Hypothalamus (tissue), 51 donors: ENCODE data around the gene KIAA0753.

Experiments used
- DNase-seq, 51 donors: peaks; one replicate each; lab custom pipeline; 2025; lab: John Stamatoyannopoulos, UW

Gene KIAA0753

DNA sequence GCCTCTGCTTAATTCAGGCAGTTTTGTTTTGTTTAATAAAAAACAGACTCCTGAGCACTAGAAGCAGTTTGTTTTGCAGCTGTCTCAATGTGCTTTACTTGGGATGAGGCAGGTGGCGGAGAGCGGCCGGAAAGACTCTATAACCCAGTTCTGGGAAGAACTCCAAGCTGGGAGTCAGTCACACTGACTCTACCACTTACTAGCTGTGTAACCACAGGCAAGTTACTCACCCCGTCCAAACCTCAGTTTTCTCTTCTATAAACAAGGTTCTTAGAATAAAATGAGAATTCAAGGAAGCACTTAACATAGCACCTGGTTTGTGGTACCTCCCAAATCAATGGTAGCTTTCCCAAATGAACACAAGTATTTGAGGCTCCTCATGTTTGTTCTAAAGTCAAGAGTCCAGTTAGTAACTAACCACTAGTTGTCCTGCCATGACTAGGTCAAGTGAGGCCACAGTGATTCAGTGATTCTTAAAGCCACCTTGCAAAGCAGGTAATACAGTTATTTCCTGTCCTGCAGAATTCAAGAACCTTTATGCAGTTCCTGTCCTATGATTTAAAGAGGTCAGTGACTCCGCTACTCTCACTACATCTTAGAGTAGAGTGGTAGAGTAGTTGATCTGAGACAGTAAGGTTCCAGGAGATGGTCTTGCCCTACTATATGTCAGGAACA, 3.1 kb upstream of the KIAA0753 start:
- DNase-seq = no peak

DNA sequence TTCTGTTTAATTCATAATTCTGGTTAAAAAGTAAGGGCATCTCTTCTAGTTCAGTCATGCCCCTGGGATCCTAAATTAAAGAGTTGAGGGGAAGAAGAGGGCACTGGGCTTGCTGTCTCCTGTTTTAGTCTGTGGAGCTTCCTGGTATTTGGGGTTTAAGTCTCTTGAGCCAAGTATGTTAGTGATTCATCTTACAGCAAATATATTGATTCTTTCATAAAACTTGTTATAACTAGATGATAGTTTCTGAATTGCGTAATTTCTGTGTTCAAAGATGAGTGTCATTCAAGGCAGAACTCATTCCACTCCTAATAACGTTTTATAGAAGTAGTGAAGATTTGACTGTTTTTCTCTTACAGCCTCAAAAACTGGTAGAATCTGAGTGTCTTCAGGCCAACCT, 2.1 kb upstream of the KIAA0753 start:
- no peak for DNase-seq

DNA sequence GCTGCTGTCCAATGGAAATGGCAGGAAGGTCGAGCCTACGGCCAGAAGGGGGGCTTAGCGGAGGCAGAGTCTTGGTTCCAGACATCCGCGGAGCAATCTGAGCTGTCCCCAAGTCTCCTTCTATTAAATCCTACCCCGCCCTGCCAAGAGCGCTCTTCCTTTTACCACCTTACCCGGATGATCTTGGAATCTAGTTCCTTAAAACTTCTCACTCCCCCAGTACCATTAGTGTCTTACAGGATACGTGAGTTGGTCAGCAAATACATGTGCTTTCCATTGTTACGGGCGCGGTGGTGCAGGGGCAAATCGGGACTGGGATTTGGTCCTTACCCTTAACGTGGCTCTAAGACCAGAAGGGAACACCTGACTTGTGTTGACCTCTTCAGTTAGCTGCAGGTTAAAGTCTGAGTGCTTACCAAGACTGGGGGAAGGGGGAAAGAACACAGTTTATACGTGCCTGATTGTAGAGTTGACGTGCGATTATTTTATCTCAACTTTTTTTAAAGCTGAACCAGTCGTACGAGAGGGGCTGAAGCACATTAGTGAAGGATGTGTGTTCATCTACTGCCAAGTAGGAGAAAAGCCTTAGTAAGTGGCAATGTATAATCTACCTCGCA, 844 bp upstream of the KIAA0753 start:
- DNase-seq = no peak

DNA sequence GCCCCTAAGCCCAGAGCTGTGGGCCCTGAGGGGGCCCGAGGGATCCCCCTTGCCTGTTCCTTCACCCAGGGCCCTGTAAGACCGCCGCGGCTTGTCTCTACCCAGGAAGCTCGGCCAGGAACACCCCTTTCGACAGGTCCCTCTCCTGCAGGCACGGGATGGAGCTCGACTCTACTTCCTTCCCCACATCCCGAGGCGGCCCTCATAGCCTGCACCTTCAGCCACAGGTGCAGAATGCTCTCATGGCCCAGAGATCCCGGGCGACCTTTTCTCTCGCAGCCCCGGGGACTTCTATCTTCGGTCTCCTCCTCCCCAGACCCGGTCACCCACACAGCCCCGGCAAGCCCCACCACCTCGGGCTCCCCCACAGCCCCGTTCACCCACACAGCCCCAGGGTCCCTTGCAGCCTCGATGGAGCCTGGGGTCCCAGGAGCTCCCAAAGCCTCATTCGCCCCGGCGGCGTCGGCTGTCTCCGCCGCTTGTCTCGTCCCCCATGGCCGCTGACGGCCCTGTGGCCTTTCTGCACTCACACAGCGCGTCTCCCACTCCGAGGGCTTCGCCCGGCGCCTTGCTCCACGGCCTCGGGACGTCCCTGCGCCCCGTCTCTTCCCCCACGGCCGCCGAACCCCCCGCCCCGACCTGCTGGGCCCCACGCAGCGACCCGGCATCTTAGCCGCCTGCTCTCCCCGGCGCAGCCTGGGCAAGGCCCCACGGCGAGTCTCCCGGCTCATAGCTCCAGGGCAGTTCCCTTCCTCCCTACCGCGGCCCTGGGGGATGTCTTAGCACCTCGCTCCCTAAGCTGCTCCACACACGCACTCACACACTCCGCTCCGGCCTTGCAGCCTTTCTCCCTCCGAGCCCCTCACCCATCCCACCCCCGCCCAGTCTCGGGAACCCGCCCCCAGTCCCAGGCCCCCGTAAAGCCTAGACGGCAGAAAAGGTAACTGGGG, 650 bp downstream of the KIAA0753 start:
- peak in 2 of 51 donors; percentile 69 to 71 for DNase-seq

DNA sequence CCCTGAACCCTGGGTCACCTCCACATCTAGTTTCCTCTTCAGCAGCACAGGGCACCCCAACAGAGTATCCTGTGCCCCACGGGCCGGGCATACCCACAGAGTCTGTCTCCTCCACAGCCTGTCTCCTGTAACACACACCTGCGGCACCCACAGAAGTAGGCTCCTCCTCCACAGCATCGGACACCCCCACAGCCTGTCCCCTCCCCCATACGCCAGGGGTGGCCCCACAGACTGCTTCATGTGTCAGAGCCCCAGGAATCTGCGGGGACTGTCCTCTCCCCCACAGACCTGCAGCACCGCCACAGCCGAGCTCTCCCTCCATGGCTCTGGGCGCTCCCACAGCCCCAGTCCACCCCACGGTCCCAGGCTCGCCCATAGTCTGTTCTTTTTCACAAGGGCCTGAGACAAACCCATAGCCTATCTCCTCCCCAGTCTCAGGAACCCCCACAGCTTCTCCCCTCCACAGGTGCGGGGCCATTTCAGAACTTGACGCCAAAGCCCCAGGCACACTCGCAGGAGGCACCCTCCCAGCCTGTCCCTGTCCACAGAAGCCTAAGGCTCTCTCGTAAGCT, 1.4 kb downstream of the KIAA0753 start:
- DNase-seq = no peak

DNA sequence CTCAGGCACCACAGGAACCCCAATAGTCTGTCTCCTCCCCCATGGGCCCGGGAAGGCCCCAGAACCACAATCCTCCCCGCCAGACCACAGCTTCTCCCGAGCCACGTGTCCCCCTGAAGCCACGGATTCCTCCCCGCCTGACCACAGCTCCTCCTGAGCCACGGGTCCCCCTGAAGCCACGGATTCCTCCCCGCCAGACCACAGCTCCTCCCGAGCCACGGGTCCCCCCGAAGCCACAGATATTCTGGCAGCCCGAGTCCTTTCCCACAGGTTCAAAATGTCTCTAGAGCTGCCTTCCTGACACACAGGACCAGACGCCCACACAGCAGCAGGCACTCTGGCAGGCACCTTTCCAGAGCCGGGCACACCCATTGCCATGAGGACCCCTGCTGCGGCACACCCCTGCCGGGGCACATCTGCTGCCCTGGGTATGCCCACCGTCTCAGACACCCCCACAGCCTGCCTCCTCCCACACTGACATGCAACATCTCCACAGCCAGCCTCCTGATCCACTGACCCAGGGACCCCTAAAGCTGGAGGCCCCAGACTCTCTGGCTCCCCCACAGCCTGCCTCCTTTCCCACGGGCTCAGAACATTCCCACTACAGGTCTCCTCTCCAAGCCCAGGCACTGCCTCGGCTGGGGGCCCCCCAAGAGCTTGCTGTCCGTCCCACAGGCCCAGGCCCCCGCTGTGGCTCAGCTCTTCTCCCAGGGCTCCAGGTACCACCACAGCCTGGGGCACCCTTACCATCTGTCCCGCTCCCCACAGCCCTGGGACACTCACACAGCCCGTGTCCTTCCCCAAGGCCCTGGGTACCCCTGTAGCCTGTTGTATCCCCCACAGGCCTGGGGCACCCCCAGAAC, 2.2 kb downstream of the KIAA0753 start:
- DNase-seq = no peak

DNA sequence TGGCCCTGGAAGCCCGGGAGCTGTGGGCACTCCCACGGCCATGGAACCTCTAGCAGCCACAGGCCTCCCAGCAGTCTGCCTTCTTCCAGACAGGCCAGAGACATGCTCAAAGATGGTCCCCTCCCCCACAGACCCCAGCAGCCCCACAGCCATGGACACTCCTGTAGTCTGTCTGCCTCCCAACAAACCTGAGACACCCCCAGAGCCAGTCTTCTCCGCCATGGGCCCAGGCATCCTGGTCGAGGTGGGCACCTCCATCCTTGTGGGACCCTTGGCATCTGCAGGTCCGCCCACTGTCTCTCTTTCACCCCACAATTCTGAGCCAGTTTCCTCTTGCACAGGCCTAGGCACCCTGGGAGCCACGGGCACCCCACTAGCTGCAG, 3.1 kb downstream of the KIAA0753 start:
- no peak for DNase-seq

DNA sequence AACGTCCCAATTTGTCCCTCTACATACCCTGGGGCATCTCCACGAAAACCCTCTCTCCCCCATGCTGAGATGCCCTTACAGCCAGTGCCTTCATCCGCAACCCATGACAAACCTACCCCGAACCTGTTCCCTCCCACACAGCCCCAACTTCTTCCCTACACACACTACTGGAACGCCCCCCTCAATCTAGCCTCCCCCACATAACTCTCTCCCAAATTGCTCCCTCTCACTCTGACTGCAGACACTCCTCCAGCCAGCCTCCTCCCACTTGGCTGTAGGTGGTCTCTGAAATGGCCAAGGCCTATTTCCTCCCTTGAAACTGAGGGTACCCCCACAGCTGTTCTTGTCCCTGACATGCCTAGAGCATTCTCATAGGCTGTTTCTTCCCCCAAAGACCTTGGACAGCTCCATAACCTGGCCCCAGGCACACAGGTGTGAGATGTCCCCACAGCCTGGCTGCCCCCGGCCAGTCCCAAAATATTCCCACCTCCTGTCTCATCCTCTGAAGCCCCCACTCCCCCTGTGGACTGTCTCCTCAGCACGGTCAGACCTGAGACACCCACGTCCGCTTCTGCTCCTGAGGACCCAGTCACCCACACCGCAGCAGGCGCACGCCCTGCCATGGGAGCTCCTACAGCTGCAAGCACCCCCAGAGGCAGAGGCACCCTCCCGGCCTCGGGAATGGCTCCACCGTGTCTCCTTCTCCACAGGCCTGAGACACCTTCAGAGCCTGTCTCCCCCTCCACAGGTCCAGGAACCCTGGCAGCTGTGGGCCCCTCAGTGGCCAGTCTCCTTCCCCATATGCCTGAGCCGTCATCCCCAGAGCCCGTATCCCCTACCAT, 3.7 kb downstream of the KIAA0753 start:
- no peak for DNase-seq

DNA sequence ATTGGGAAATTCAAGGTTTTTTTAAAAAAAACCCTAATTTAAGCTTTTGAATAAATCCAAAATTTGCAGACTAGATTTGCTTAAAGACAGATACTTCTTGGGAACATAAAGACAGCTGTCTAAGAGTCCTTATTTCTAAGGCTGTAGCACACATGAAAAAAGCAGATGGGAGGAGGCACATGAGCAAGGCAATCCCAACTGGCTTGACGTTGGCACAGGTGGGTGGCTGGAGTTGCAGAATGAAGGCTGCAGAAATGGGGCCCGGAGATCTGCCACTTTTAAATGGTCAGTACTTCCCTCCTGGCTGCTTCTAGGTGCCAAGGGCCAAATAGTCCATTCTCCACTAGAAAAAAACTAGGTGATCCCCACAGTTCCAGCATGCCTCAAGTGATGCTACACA, 4.4 kb downstream of the KIAA0753 start:
- DNase-seq = no peak

DNA sequence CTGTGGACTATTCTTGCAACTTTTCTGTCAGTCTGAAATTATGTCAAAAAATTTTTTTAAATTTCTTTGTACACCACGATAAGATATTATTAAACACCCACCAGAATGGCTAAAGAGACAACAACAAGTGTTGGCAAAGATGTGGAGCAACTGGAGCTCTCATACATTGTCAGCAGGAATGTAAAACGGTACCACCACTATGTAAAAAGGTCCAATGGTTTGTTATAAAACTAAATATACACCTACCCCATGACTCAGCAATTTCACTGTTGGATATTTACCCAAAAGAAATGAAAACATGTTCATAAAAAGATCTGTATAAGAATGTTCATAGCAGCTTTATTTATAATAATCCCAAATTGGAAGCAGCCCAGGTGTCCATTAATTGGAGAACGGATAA, 7.2 kb downstream of the KIAA0753 start:
- DNase-seq = no peak

DNA sequence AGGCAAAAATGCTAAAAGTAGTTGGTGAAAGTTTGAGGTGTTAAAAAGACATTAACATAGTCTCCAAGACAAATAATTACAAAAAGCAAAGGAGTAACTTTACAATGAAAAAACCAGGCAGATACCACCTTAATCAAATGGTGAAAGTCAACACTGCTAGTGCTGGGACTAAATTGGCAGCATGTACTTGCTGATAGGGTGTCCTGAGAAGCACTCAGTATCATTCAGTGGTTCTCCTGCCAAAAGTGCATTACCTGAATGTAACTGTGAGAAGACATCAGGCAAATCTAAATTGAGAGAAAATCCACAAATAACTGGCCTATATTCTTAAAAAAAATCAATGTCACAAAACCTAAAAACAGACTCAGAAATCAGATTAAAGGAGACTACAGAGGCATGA, 8.0 kb downstream of the KIAA0753 start:
- DNase-seq = no peak

DNA sequence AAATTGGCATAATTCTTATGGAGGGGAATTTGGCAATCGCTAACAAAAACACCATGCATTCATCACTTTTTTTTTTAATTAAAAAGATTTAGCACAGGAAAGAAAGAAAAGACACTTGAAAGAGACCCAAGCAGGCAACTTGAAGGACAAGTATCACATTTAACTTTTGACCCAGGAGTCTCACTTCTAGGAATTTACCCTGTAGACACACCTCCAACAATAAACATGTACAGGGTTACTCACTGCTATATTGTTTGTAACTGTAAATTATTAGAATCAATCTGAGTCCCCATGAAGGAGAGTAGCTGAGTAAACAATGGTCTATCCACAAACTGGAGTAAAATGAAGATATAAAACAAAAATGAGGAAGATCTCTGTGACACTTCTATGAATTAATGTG, 10.1 kb downstream of the KIAA0753 start:
- no peak for DNase-seq

DNA sequence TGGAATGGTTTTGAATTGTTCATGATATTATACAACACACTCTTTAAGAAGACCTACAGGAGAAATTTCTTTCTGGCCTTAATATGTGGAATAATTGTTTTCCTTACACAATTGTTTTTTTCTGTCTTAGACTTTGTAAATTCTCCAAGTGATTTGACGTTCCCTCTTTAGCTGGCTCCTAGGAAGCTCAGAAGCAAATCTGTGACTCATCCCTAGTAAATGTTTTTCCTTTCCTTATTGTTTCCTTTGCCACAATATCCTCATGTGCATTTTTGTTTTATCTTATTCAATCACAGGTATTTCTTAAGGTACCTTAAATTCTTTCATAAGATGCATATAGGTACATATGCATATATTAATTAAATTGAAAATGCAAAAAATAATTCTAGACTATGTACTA, 13.5 kb downstream of the KIAA0753 start:
- no peak for DNase-seq

DNA sequence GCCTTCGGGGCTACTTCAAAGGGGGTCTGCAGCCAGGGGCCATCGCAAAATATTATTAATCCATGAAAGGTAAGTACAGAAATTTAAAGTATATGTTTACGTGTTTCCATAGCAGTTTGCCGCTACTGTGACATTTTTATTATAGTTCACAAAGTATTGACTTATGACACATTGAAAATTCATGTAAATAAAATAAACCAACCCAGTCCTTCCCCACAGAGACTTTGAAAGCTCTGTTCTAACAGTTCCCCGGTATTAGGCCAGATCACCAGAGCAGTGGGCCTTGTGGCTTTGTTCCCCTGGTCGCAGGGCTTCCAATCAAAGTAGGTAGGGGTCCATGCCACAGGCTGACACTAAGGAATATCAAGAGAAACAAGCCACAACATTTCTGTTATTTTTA, 13.9 kb downstream of the KIAA0753 start:
- DNase-seq = no peak

DNA sequence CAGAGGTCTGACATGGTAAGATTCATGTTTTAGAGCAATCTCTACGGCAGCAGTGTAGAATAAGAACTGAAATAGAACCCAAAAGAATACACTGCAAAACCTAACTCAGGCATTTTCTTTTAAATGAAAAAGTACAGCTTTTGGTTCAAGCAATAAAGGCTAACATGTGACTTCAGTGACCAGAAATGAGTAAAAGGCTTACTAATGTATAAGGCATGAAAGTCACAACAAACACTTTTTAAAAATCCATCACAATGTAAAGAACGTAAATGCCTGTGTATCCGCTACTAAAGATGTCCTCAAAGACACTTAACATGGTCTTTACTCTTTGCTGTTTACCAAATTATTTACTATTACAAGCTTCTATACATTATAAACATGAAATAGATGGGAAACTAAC, 16.6 kb downstream of the KIAA0753 start:
- no peak for DNase-seq

DNA sequence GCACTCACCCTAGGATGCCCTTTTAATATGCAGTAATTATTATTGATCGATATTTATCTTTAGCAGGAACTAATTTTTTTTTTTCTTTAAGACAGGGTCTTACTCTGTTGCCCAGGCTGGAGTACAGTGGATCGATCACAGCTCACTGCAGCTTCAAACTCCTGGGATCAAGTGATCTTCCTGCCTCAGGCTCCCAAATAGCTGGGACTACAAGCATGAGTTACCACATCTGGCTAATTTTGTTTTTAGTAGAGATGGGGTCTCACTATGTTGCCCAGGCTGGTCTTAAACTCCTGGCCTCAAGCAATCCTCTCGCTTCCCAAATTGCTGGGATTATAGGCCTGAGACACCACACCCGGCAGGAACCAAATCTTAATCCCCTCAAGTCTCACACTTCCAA, 29.3 kb downstream of the KIAA0753 start:
- no peak for DNase-seq

DNA sequence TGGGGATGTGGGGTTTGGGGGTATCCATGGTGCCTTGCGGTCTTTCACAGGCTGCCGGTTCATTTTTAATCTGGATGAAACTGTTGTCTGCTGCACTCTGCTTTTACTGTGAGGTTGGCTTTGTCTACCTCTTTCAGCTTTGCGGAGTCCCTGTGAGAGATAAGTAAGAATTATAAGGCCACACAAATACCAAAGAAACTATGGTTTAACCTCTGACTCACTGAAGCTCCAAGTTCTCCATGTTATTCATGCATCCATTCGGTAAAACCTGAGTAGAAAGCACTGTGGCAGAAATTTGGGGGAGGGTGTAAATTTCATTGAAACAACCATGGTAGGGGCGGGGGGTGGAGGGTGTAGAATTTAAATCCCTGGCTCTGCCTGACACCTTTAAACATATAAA, 30.5 kb downstream of the KIAA0753 start:
- no peak for DNase-seq

DNA sequence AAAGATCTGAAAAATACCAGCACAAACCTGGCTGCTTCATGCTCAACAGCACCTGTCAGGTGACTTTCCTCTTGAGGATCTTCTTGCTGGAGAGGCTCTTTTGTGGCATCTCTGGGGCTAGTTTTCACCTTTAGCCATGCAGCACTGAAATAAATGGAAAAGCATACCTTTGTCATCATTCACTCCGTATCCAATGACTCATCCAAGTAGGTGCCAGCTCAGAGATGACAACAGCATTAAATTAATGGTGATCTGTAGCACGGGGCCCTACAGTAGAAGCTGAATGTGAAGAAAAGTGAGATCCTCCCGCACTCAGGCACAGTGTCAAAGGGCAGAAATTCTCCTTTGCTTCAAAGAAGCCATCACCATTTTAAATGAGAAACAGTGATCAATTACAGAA, 32.2 kb downstream of the KIAA0753 start:
- DNase-seq = no peak

DNA sequence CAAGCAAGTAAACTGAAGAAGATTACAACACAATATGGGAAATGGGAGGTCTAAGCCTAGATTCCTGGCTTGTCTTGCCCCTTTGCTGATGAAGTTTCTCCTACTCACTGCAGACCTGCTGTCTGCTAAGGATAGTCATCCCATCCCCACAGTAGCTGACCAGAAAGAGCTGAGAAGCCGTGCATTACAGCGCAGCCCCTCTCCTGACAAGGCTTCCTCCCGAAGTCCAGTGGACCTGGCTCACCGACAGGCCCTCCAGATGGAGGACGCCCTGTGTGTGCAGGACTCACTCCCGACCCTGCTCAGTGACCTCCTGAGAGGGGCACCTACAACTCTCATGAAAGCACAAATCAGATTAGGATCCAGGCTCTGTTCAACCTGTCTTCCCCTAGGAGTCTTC, 35.4 kb downstream of the KIAA0753 start:
- DNase-seq = no peak
